ENCODE measurements around the gene KCMF1.

DNA sequence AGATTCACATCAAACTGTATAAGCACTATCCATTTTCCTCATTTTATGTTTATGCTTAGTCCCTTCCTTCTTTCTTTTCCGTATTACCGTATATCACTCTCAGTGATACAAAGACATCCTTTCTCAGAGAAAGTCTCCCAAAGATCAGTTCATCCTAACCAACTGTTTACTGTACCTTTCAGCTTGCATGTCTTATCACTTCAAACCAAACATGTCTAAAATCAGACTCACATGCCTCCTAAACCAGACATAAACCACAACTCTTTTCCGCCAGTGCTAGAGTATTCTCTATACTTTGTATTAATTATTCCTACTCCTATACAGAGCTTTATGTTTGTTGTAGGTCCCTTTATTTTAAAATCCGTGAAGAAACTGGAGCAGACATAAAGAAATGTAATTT lies 41.5 kb downstream of the KCMF1 start:
- TF ChIP-seq, protein P1, sequence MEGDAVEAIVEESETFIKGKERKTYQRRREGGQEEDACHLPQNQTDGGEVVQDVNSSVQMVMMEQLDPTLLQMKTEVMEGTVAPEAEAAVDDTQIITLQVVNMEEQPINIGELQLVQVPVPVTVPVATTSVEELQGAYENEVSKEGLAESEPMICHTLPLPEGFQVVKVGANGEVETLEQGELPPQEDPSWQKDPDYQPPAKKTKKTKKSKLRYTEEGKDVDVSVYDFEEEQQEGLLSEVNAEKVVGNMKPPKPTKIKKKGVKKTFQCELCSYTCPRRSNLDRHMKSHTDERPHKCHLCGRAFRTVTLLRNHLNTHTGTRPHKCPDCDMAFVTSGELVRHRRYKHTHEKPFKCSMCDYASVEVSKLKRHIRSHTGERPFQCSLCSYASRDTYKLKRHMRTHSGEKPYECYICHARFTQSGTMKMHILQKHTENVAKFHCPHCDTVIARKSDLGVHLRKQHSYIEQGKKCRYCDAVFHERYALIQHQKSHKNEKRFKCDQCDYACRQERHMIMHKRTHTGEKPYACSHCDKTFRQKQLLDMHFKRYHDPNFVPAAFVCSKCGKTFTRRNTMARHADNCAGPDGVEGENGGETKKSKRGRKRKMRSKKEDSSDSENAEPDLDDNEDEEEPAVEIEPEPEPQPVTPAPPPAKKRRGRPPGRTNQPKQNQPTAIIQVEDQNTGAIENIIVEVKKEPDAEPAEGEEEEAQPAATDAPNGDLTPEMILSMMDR (IDR thresholded peaks at IDR 0.05), result no peak
- no peak for TF ChIP-seq POLR2A (IDR thresholded peaks at IDR 0.05)

Measured in heart left ventricle (tissue), 13 donors.